ENCODE measurements around the gene EDN3. TPM values are rescaled to one million over a fixed set of nuclear protein-coding genes. Genes with fewer than 3 reads are reported as not detected.

EDN3 gene
- total RNA-seq, 1 experiment from 2014 or later: not detected

DNA sequence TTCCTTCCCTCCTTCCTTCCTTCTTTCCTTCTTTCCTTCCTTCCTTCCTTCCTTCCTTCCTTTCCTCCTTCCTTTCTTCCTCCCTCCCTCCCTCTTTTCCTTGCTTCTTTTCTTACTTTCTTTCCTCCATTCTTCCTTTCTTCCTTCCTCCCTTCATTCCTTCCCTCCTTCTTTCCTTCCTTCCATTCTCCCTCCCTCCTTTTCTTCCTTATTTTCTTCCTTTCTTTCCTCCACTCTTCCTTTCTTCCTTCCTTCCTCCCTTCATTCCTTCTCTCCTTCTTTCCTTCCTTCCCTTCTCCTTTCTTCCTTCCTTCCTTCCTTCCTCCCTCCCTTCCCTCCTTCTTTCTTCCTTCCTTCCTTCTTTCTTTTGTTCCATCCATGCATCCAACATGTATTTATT is 35.1 kb upstream of the EDN3 start:
- H3K36me3 ChIP-seq (ENCODE audit: low read depth): no peaks in the 10 kb centered on the region
- no peaks in the 10 kb centered on the region for H4K20me1 ChIP-seq (ENCODE audit: insufficient read depth)
- no peak for DNase-seq
- H3K4me3 ChIP-seq: no peak overlapping the region
- no peaks in the 10 kb centered on the region for H3K9me3 ChIP-seq (ENCODE audit: insufficient read depth, low read depth)
- no peak overlapping the region for H3K27ac ChIP-seq
- BruUV-seq (replicated peaks): no TSS peak
- H3K79me2 ChIP-seq (ENCODE audit: low read depth): no peaks in the 10 kb centered on the region
- CTCF ChIA-PET: no interaction called here
- H3K4me2 ChIP-seq: no peak overlapping the region
- no peaks in the 10 kb centered on the region for H3F3A ChIP-seq (ENCODE audit: insufficient read depth, low read depth)
- H2AFZ ChIP-seq: no peak overlapping the region
- TF ChIP-seq EZH2 (IDR thresholded peaks at IDR 0.05; ENCODE audit: low read depth) (no peak), CTCF (conservative IDR thresholded peaks at IDR 0.05) (no peak)
- H3K9me2 ChIP-seq (ENCODE audit: insufficient read depth): no peaks in the 10 kb centered on the region
- POLR2A ChIA-PET (ENCODE audit: unreplicated experiment): no interaction called here
- intact Hi-C loops (cut with micrococcal nuclease; ENCODE audit: unreplicated experiment): no loop called here
- peaks cover 76% of the 10 kb centered on the region for H3K27me3 ChIP-seq (ENCODE audit: insufficient read depth, low read depth)
- no peaks in the 10 kb centered on the region for H3K4me1 ChIP-seq (replicated peaks; ENCODE audit: insufficient read depth)

DNA sequence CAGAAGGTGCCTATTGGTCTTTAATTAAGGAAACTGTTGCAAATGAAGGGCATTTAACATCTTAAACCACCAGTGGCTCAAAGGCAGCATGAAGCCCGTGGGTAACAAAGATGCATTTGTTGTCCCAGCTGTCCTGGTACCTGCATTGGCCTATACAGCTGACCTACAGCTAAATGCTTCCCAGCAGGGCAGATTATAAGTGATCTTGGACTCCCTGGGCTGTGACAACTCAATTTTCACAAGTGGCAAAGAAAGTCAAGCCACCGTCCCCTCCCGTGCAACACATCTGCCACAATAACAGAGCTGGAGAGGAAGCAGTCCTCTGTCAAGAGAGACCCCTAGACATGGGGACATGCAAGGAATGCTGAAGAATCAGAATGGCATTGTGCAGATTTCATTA is 31.5 kb upstream of the EDN3 start:
- CTCF ChIA-PET: no interaction called here
- H3K27me3 ChIP-seq (ENCODE audit: insufficient read depth, low read depth): peaks cover 76% of the 10 kb centered on the region
- no peak overlapping the region for H2AFZ ChIP-seq
- no peaks in the 10 kb centered on the region for H3K79me2 ChIP-seq (ENCODE audit: low read depth)
- H3K4me3 ChIP-seq: no peak overlapping the region
- intact Hi-C loops (cut with micrococcal nuclease; ENCODE audit: unreplicated experiment): no loop called here
- H3K4me2 ChIP-seq: no peak overlapping the region
- DNase-seq: no peak
- no peak overlapping the region for H3K27ac ChIP-seq
- no peaks in the 10 kb centered on the region for H3K9me3 ChIP-seq (ENCODE audit: insufficient read depth, low read depth)
- no TSS peak for BruUV-seq (replicated peaks)
- POLR2A ChIA-PET (ENCODE audit: unreplicated experiment): no interaction called here
- no peak for TF ChIP-seq EZH2 (IDR thresholded peaks at IDR 0.05; ENCODE audit: low read depth)
- H4K20me1 ChIP-seq (ENCODE audit: insufficient read depth): no peaks in the 10 kb centered on the region
- no peaks in the 10 kb centered on the region for H3K9me2 ChIP-seq (ENCODE audit: insufficient read depth)
- H3K4me1 ChIP-seq (replicated peaks; ENCODE audit: insufficient read depth): no peaks in the 10 kb centered on the region
- no peaks in the 10 kb centered on the region for H3K36me3 ChIP-seq (ENCODE audit: low read depth)
- no peaks in the 10 kb centered on the region for H3F3A ChIP-seq (ENCODE audit: insufficient read depth, low read depth)

DNA sequence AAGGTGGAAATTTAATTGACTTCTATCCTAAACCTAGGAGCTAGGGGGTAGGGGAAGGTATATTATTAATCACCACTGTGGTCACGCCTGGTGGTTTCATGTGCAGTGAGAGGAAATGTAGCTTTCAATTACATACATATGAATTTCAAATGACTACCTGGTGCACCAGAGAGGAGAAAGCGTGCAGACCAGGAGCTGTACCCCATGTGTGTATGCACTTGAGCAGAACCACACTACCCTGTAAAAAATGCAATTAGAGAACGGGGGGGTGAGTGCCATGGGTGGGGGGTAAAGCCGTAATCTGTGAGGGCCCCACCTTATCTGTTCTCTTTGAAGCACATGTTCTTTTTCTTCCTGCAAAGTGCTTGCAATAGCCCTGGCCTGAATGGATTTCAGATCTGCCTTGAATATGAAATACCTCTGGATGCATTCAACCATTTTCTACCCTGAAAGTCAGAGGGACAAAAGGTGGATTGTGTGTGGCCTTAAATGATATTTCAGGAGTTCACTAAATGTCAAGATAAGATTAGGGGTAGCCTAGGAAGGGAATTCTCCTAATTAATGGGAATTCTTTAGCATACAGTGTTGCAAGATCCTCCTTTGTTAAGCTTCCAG is 30.9 kb upstream of the EDN3 start:
- POLR2A ChIA-PET (ENCODE audit: unreplicated experiment): no interaction called here
- no TSS peak for BruUV-seq (replicated peaks)
- DNase-seq: no peak
- no peaks in the 10 kb centered on the region for H3F3A ChIP-seq (ENCODE audit: insufficient read depth, low read depth)
- H3K9me2 ChIP-seq (ENCODE audit: insufficient read depth): no peaks in the 10 kb centered on the region
- no peak overlapping the region for H2AFZ ChIP-seq
- intact Hi-C loops (cut with micrococcal nuclease; ENCODE audit: unreplicated experiment): no loop called here
- H3K36me3 ChIP-seq (ENCODE audit: low read depth): no peaks in the 10 kb centered on the region
- TF ChIP-seq CTCF (conservative IDR thresholded peaks at IDR 0.05) (no peak), EZH2 (IDR thresholded peaks at IDR 0.05; ENCODE audit: low read depth) (no peak)
- no peaks in the 10 kb centered on the region for H3K9me3 ChIP-seq (ENCODE audit: insufficient read depth, low read depth)
- no peaks in the 10 kb centered on the region for H3K4me1 ChIP-seq (replicated peaks; ENCODE audit: insufficient read depth)
- H3K27ac ChIP-seq: no peak overlapping the region
- no peaks in the 10 kb centered on the region for H3K79me2 ChIP-seq (ENCODE audit: low read depth)
- H3K4me2 ChIP-seq: no peak overlapping the region
- CTCF ChIA-PET: no interaction called here
- H4K20me1 ChIP-seq (ENCODE audit: insufficient read depth): no peaks in the 10 kb centered on the region
- no peak overlapping the region for H3K4me3 ChIP-seq
- peaks cover 76% of the 10 kb centered on the region for H3K27me3 ChIP-seq (ENCODE audit: insufficient read depth, low read depth)

- TF ChIP-seq EZH2 (IDR thresholded peaks at IDR 0.05; ENCODE audit: low read depth): no peak
- TF ChIP-seq CTCF (conservative IDR thresholded peaks at IDR 0.05): no peak
- no peaks in the 10 kb centered on the region for H3F3A ChIP-seq (ENCODE audit: insufficient read depth, low read depth)
- no peak overlapping the region for H2AFZ ChIP-seq
- H3K36me3 ChIP-seq (ENCODE audit: low read depth): no peaks in the 10 kb centered on the region
- H3K9me3 ChIP-seq (ENCODE audit: insufficient read depth, low read depth): no peaks in the 10 kb centered on the region
- H3K27me3 ChIP-seq (ENCODE audit: insufficient read depth, low read depth): peaks cover 82% of the 10 kb centered on the region
- H3K27ac ChIP-seq: no peak overlapping the region
- no peak for DNase-seq
- H3K4me1 ChIP-seq (replicated peaks; ENCODE audit: insufficient read depth): no peaks in the 10 kb centered on the region
- BruUV-seq (replicated peaks): no TSS peak
- no peaks in the 10 kb centered on the region for H3K79me2 ChIP-seq (ENCODE audit: low read depth)
- H4K20me1 ChIP-seq (ENCODE audit: insufficient read depth): no peaks in the 10 kb centered on the region
- ChIA-PET POLR2A (ENCODE audit: unreplicated experiment) (no interaction called here), CTCF (no interaction called here)
- intact Hi-C loops (cut with micrococcal nuclease; ENCODE audit: unreplicated experiment): no loop called here
- no peaks in the 10 kb centered on the region for H3K9me2 ChIP-seq (ENCODE audit: insufficient read depth)
- H3K4me3 ChIP-seq: no peak overlapping the region
- H3K4me2 ChIP-seq: no peak overlapping the region
Measured at GRCh38 chr20:59270380-59270779, 30.0 kb upstream of the EDN3 start.

All from PC-9 (cell line).